Immature natural killer cell (primary cell): Measurements from ENCODE around the gene CDH23. TPM values are rescaled to one million over a fixed set of nuclear protein-coding genes. Genes with fewer than 3 reads are reported as not detected.

Experiments
- DNase-seq, 3 donors: peaks; one replicate each; pipeline ENCODE4 v3.0.0; 2022; ENCODE audit warnings: mixed read lengths in 1 of 3
- H3K27ac Mint-ChIP-seq, 6 donors: one replicate each; pipeline ENCODE4 v1.8.0; 2020; ENCODE audit warnings: mixed read lengths in 6 of 6, mild to moderate bottlenecking in 5 of 6, inconsistent platforms in 4 of 6, moderate library complexity in 3 of 6
- H3K27me3 Mint-ChIP-seq, 3 donors: one replicate each; pipeline ENCODE4 v1.8.0; 2020 to 2021; ENCODE audit warnings: low read depth in 3 of 3, mild to moderate bottlenecking in 3 of 3, mixed read lengths in 3 of 3, moderate library complexity in 3 of 3, inconsistent platforms in 1 of 3
- H3K36me3 Mint-ChIP-seq, 3 donors: one replicate each; pipeline ENCODE4 v1.8.0; 2020; ENCODE audit warnings: mixed read lengths in 3 of 3, inconsistent platforms in 2 of 3, mild to moderate bottlenecking in 2 of 3
- H3K4me1 Mint-ChIP-seq, 2 donors: one replicate each; pipeline ENCODE4 v1.8.0; 2020; ENCODE audit warnings: inconsistent platforms in 2 of 2, mild to moderate bottlenecking in 2 of 2, mixed read lengths in 2 of 2, moderate library complexity in 1 of 2
- H3K4me3 Mint-ChIP-seq, 5 donors: one replicate each; pipeline ENCODE4 v1.8.0; 2020; ENCODE audit warnings: mild to moderate bottlenecking in 5 of 5, mixed read lengths in 5 of 5, inconsistent platforms in 3 of 5, moderate library complexity in 3 of 5
- H3K9me3 Mint-ChIP-seq, 6 donors: one replicate each; pipeline ENCODE4 v1.8.0; 2020; ENCODE audit warnings: mild to moderate bottlenecking in 6 of 6, mixed read lengths in 6 of 6, inconsistent platforms in 4 of 6, moderate library complexity in 3 of 6
- polyA plus RNA-seq, 3 donors: library from polyadenylated mRNA; unstranded; fragments of 300-500 nt; fragmentation: Illumina TruSeq; gene quantifications; one replicate each; pipeline ENCODE4 v1.2.3, GENCODE V29; 2021

CDH23 gene
- polyA plus RNA-seq, 3 donors from 2014 or later = 0.47 to 0.59 TPM; not detected in 1

DNA sequence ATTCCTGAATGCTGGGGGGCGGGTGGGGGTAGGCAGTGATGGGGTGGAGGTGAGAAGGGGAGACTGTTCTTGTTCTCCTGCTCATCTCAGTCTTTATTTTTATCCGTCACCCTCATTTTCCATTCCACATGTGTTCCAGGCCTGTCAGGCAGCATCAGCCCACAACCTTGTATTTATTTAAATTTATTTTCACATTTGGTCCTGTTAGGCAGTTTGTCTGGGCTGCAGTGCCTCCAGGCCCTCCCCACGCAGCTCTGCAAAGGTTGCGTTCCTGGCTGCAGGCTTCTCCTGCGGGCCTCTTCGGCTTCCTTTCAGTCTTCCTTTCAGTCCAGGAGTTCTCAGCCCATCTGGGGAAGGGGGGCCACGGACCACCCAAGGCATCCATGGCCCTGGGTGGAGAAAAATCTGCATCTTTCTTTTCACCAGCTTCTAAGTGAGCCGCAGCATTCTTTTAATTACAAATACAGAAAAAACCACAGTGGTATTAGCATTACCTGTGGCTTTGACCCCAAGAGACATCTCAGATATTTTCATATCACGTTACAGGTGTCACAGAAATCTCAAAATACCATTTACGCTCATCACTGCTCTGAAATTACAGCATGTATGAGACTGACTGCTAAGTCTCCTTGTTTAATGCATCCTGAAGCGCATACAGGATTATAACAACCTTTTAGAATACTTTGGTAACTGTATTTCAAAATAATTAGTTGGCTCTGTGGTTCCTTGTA lies 228.9 kb downstream of the CDH23 start:
- Mint-ChIP-seq H3K27ac (no peak overlapping the region), H3K4me3 (no peak overlapping the region), H3K9me3 (no peaks in the 10 kb centered on the region), H3K27me3 (peaks cover 3 to 7% (median 4%) of the 10 kb centered on the region in 3 donors), H3K4me1 (no peaks in the 10 kb centered on the region), H3K36me3 (no peaks in the 10 kb centered on the region)
- DNase-seq = no peak

DNA sequence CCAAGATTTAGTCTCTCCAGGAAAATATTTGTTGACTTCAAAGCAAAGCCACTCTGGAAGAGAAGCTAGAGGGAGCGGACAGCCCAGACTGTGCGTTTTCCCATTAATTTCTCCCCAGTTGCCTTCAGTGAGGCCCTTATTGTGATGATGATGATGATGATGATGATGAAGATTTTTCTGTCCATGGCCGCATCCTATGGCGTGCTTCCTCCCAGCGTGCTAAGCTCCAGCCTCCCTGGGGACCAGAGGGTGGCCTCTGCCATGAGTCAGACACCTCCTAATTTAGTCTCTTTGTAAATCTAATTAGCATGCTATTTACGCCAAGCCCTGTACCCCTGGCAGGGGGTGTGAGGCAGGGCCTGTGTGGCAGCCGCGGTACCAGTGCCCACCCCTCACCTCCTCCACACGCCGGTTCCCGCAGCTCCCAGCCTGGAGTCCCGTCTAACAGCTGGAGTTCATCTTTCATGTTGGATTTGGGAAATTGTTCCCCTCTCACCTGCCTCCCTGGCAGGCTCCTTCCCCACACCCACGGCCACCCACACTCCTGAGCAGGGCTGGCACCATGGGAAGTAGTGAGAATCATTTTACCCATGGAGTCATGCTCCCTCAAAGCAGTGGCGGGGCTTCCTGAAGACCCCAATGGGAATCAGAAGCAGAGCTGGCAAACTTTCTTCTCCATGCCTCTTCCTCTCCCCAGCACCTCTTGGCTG lies 230.7 kb downstream of the CDH23 start:
- DNase-seq = no peak
- Mint-ChIP-seq H3K9me3 (no peaks in the 10 kb centered on the region), H3K4me3 (no peak overlapping the region), H3K27me3 (peaks cover 0 to 7% (median 2%) of the 10 kb centered on the region in 3 donors), H3K4me1 (no peaks in the 10 kb centered on the region), H3K27ac (no peak overlapping the region), H3K36me3 (no peaks in the 10 kb centered on the region)

DNA sequence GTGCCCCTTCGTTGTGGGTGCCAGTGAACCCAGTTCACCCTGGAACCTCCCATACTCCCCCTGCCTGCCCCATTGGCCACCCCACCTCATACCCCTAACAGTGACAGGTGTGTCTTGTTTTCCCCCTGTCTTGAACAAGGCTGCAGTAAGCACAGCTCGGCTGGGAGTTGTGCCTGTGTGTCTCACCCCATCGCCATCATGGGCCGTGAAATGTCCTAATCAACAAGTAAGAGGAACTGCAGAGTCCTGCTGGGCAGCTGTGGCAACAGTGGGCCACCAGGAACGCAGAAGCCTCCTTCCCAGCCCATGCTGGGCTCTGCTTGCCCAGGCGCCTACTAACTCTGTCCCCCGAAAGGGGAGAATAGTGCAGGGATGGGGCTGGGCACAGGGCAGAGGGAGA lies 231.2 kb downstream of the CDH23 start:
- no peak overlapping the region for H3K27ac Mint-ChIP-seq

DNA sequence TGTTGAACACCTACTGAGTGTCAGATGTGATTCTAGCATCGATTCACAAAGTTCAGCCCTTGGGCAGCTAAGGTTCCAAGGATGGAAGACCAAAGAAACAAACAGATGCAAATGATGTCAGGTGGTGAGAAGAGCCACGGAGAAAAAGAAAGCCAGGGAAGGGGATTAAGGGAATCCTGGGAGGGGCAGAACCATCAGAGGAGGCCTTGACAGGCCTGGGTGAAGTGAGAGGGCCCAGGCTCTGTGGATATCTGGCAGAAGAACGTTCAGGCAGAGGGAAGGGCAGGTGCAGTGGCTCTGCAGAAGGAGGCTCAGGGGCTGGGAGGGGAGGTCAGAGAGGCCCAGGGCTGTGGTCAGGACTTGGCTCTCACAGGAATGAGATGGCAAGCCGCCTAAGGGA lies 232.4 kb downstream of the CDH23 start:
- Mint-ChIP-seq H3K36me3 (no peaks in the 10 kb centered on the region), H3K9me3 (no peaks in the 10 kb centered on the region), H3K27me3 (peaks cover 0 to 15% (median 2%) of the 10 kb centered on the region in 3 donors), H3K4me3 (no peak overlapping the region), H3K27ac (no peak overlapping the region), H3K4me1 (no peaks in the 10 kb centered on the region)
- no peak for DNase-seq

More for the DNA sequence above, 231.2 kb downstream of the CDH23 start:
- no peaks in the 10 kb centered on the region for H3K9me3 Mint-ChIP-seq
- H3K4me1 Mint-ChIP-seq = no peaks in the 10 kb centered on the region
- H3K27me3 Mint-ChIP-seq = peaks cover 0 to 9% (median 2%) of the 10 kb centered on the region in 3 donors
- DNase-seq = no peak
- no peak overlapping the region for H3K4me3 Mint-ChIP-seq
- H3K36me3 Mint-ChIP-seq = no peaks in the 10 kb centered on the region

DNA sequence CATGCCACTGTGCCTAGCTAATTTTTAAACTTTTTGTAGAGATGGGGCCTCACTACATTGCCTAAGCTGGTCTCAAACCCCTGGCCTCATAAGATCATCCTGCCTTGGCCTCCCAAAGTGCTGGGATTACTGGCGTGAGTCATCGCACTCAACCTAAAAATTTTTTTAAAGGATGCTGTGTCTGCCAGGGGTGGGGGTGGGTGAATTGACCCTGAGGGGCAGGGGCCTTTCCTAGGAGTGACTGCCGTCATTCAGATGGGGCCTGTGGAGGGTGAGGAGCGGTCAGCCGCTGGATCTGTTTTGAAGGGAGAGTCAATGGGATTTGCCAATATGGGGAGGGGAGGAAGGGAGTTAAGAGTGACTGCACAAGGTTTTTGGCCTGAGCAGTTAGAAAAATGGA lies 233.4 kb downstream of the CDH23 start:
- Mint-ChIP-seq H3K4me3 (no peak overlapping the region), H3K27ac (no peak overlapping the region), H3K4me1 (no peaks in the 10 kb centered on the region), H3K36me3 (no peaks in the 10 kb centered on the region), H3K27me3 (peaks cover 0 to 14% (median 2%) of the 10 kb centered on the region in 3 donors), H3K9me3 (no peaks in the 10 kb centered on the region)
- DNase-seq = no peak

DNA sequence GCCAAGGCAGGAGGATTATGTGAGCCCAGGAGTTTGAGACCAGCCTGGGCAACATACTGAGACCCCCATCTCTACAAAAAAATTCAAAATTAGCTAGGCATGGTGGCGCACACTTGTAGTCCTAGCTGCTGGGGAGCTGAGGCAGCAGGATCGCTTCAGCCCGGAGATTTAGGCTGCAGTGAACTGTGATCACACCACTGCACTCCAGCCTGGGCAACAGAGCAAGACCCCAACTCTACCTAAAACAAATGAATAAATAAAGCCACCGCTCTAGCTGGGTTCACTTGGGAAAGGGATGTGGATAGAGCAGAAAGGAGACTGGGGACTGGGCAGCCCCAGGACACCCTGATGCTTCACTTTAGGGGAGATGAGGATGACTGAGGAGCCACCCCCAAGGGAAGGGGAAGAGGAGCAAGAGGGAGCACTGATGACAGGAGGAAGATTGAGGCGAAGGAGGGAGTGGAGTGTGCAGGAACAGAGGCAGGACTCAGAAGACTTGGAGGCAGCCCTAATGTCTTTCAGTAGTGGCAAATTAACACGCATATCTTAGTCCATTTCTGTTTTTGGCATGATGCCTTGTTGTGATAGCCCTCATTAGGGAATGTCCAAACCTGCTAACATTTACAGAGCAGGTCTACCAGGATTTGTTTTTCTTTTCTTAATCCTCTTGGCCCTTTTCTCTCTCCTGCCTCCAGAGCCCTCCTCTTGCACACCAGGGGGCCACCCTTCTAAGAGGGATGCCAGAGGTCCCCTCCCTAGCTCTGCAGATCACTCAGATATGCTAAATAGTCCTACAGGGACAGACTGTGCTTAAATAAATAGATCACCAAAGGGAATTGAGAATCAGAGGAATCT lies 234.5 kb downstream of the CDH23 start:
- no peak for DNase-seq
- no peaks in the 10 kb centered on the region for H3K9me3 Mint-ChIP-seq
- peaks cover 0 to 14% (median 0%) of the 10 kb centered on the region in 3 donors for H3K27me3 Mint-ChIP-seq
- H3K27ac Mint-ChIP-seq = no peak overlapping the region
- H3K4me3 Mint-ChIP-seq = no peak overlapping the region
- H3K36me3 Mint-ChIP-seq = no peaks in the 10 kb centered on the region
- H3K4me1 Mint-ChIP-seq = no peaks in the 10 kb centered on the region

DNA sequence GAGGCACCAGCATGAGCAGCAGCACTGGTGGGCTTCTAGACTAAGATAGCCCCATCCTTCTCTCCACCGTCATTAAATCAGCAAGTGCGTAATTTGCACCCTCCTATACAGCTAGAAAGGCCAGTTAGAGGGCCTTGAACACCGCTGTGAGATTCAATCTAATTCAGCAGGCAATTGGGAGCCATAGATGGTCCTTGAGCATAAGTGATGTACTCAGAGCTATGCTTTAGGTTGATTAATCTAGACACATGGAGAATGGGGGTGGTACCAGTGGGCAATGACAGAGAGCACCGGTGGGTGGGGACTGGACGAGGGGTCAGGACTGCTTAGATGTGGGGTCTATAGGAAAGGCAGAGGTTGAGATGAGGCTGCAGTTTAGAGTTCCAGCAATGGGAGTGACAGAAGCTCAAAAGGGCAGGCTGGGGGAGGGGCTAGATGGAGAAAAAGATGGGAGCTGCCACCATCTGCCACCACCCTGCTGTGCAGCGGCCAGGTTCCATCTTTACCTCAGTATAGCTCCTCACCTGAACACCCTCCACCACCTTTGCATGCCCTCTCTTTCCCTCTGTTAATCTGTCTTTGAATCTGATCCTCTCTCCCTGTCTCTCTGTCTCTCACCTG lies 235.6 kb downstream of the CDH23 start:
- no peaks in the 10 kb centered on the region for H3K36me3 Mint-ChIP-seq
- H3K27me3 Mint-ChIP-seq = peaks cover 0 to 11% (median 0%) of the 10 kb centered on the region in 3 donors
- H3K9me3 Mint-ChIP-seq = no peaks in the 10 kb centered on the region
- H3K27ac Mint-ChIP-seq = no peak overlapping the region
- no peaks in the 10 kb centered on the region for H3K4me1 Mint-ChIP-seq
- no peak overlapping the region for H3K4me3 Mint-ChIP-seq
- no peak for DNase-seq

- Mint-ChIP-seq H3K27me3 (peaks cover 0 to 11% (median 0%) of the 10 kb centered on the region in 3 donors), H3K4me3 (no peak overlapping the region), H3K4me1 (peaks cover 0 to 2% of the 10 kb centered on the region in 2 donors), H3K9me3 (no peaks in the 10 kb centered on the region), H3K27ac (no peak overlapping the region), H3K36me3 (no peaks in the 10 kb centered on the region)
- DNase-seq = no peak
These were observed 236.3 kb downstream of the CDH23 start for GRCh38 chr10:71632896-71633600.

DNA sequence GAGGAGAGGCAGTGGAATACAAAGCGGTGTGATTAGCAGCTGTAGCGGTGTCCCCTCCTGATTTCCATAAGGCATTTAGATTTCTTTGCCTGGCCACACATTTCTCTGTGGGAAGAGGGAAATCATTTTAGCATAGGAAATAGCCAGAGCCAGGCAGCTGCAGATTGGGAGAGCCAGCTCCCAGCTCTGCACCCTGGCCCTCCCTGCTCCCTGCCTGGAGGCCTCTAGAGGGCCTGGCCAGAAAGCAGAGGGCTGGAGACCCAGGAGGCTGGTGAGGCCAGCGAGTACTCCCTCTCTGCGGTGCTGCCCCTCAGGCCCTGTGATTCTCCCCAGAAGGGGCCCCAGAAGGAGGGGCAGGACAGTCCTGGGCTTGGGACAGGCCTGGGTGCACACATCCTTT lies 237.2 kb downstream of the CDH23 start:
- no peak overlapping the region for H3K27ac Mint-ChIP-seq
- no peak for DNase-seq
- no peak overlapping the region for H3K4me3 Mint-ChIP-seq
- peaks cover 0 to 11% (median 0%) of the 10 kb centered on the region in 3 donors for H3K27me3 Mint-ChIP-seq
- no peaks in the 10 kb centered on the region for H3K36me3 Mint-ChIP-seq
- no peaks in the 10 kb centered on the region for H3K9me3 Mint-ChIP-seq
- H3K4me1 Mint-ChIP-seq = peaks cover 0 to 3% of the 10 kb centered on the region in 2 donors

GRCh38 chr10:71634531-71635164 lies 237.9 kb downstream of the CDH23 start:
- Mint-ChIP-seq H3K27me3 (peaks cover 0 to 10% (median 0%) of the 10 kb centered on the region in 3 donors), H3K4me1 (peaks cover 0 to 3% of the 10 kb centered on the region in 2 donors), H3K9me3 (no peaks in the 10 kb centered on the region), H3K27ac (peak overlapping the region in 1 of 6 donors; percentile 30), H3K4me3 (no peak overlapping the region), H3K36me3 (no peaks in the 10 kb centered on the region)
- no peak for DNase-seq

GRCh38 chr10:71635251-71635866 lies 238.6 kb downstream of the CDH23 start:
- peaks cover 0 to 10% (median 0%) of the 10 kb centered on the region in 3 donors for H3K27me3 Mint-ChIP-seq
- no peaks in the 10 kb centered on the region for H3K36me3 Mint-ChIP-seq
- no peak overlapping the region for H3K27ac Mint-ChIP-seq
- no peak overlapping the region for H3K4me3 Mint-ChIP-seq
- H3K9me3 Mint-ChIP-seq = no peaks in the 10 kb centered on the region
- H3K4me1 Mint-ChIP-seq = peaks cover 0 to 3% of the 10 kb centered on the region in 2 donors
- DNase-seq = no peak

DNA sequence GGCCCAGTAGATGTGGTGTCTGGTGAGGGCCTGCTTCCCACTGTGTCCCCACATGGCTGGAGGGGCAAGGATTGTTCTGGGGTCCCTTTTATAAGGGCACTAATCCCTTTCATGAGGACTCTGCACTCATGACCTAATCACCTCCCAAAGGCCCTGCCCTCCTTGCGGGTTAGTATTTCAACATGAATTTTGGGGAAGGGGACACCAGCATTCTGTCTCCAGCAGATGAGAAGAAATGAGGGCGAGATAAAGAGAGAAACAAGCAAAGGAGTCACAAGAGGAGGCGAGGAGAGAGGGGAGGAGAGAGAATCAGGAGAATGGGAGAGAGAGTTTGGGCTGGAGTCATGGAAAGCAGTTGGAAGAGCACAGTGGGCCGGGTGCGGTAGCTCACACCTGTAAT lies 239.1 kb downstream of the CDH23 start:
- Mint-ChIP-seq H3K27me3 (peaks cover 0 to 10% (median 0%) of the 10 kb centered on the region in 3 donors), H3K27ac (no peak overlapping the region), H3K4me3 (no peak overlapping the region)

More for the DNA sequence above, 239.1 kb downstream of the CDH23 start:
- Mint-ChIP-seq H3K9me3 (no peaks in the 10 kb centered on the region), H3K4me1 (peaks cover 0 to 3% of the 10 kb centered on the region in 2 donors), H3K36me3 (no peaks in the 10 kb centered on the region)
- no peak for DNase-seq
